H9 (cell line): ENCODE data around the gene AFF2. TPM values are rescaled to one million over a fixed set of nuclear protein-coding genes. Genes with fewer than 3 reads are reported as not detected.
A peak's percentile ranks its signal among the peaks of the same experiment; 100 is the strongest.

Source experiments
- DNase-seq: peaks from one replicate; pipeline ENCODE4 v3.0.0-alpha.2; 2017
- H2AFZ ChIP-seq: one replicate; pipeline ENCODE4 v1.6.1; 2013; ENCODE audit warnings: mild to moderate bottlenecking, low read length, control low read depth, moderate library complexity
- H2AK5ac ChIP-seq: 2 replicates; pipeline ENCODE4 v1.6.1; 2013; ENCODE audit warnings: low read length, control low read depth, mixed read lengths; ENCODE audit not compliant: insufficient read length
- H2BK120ac ChIP-seq: one replicate; pipeline ENCODE4 v1.6.1; 2013; ENCODE audit warnings: low read depth, mild to moderate bottlenecking, low read length, control low read depth, inconsistent platforms; ENCODE audit not compliant: poor library complexity, severe bottlenecking
- H2BK12ac ChIP-seq: 2 replicates; pipeline ENCODE4 v1.6.1; 2013; ENCODE audit warnings: low read length, control low read depth, mixed read lengths, low read depth; ENCODE audit not compliant: insufficient read length
- H2BK15ac ChIP-seq: 2 replicates; pipeline ENCODE4 v1.6.1; 2013; ENCODE audit warnings: low read depth, low read length, control low read depth
- H2BK20ac ChIP-seq: one replicate; pipeline ENCODE4 v1.6.1; 2013; ENCODE audit warnings: low read depth, mild to moderate bottlenecking, low read length, control low read depth, inconsistent platforms; ENCODE audit not compliant: poor library complexity, severe bottlenecking
- H2BK5ac ChIP-seq: 2 replicates; pipeline ENCODE4 v1.6.1; 2013; ENCODE audit warnings: low read length, control low read depth, mixed read lengths; ENCODE audit not compliant: insufficient read length
- H3K14ac ChIP-seq: 2 replicates; pipeline ENCODE4 v1.6.1; 2013; ENCODE audit warnings: low read length, control low read depth; ENCODE audit not compliant: insufficient read depth
- H3K18ac ChIP-seq: 2 replicates; pipeline ENCODE4 v1.6.1; 2013; ENCODE audit warnings: low read depth, mild to moderate bottlenecking, mixed read lengths, low read length, control low read depth; ENCODE audit not compliant: insufficient read length
- H3K23ac ChIP-seq: 2 replicates; pipeline ENCODE4 v1.6.1; 2013; ENCODE audit warnings: low read length, control low read depth, mixed read lengths, low read depth; ENCODE audit not compliant: insufficient read length
- H3K23me2 ChIP-seq: 2 replicates; pipeline ENCODE4 v1.6.1; 2013; ENCODE audit warnings: low read depth, mild to moderate bottlenecking, mixed read lengths, low read length, control low read depth; ENCODE audit not compliant: insufficient read length, poor library complexity, severe bottlenecking
- H3K27ac ChIP-seq: 2 replicates; pipeline ENCODE4 v1.5.1; 2013; ENCODE audit warnings: low read length, control low read depth, mixed read lengths, low read depth; ENCODE audit not compliant: insufficient read length
- H3K27me3 ChIP-seq: 2 replicates; pipeline ENCODE4 v1.6.1; 2013; ENCODE audit warnings: low read length, control low read depth, inconsistent platforms; ENCODE audit not compliant: insufficient read depth
- H3K4ac ChIP-seq: 2 replicates; pipeline ENCODE4 v1.6.1; 2013; ENCODE audit warnings: low read depth, mild to moderate bottlenecking, control low read depth, inconsistent platforms, low read length, moderate library complexity
- H3K4me1 ChIP-seq: 2 replicates; pipeline ENCODE4 v1.6.1; 2013; ENCODE audit warnings: low read length, control low read depth, inconsistent platforms; ENCODE audit not compliant: insufficient read depth
- H3K4me2 ChIP-seq: 2 replicates; pipeline ENCODE4 v1.6.1; 2013; ENCODE audit warnings: low read length, control low read depth, mixed read lengths; ENCODE audit not compliant: insufficient read length, insufficient read depth
- H3K56ac ChIP-seq: 2 replicates; pipeline ENCODE4 v1.6.1; 2013; ENCODE audit warnings: low read depth, mild to moderate bottlenecking, mixed read lengths, low read length, control low read depth; ENCODE audit not compliant: insufficient read length
- H3K79me1 ChIP-seq: 2 replicates; pipeline ENCODE4 v1.6.1; 2013; ENCODE audit warnings: low read depth, mild to moderate bottlenecking, moderate library complexity, low read length, control low read depth, inconsistent platforms; ENCODE audit not compliant: insufficient read depth, poor library complexity, severe bottlenecking
- H3K79me2 ChIP-seq: 2 replicates; pipeline ENCODE4 v1.6.1; 2013; ENCODE audit warnings: low read length, control low read depth, inconsistent platforms; ENCODE audit not compliant: insufficient read depth
- H3K9ac ChIP-seq: 2 replicates; pipeline ENCODE4 v1.6.1; 2013; ENCODE audit warnings: low read length, control low read depth, mixed read lengths; ENCODE audit not compliant: insufficient read length; ENCODE audit errors: extremely low read depth
- H3K9me3 ChIP-seq: one replicate; pipeline ENCODE4 v1.6.1; 2013; ENCODE audit warnings: low read depth, low read length, inconsistent platforms; ENCODE audit not compliant: control insufficient read depth
- H3T11ph ChIP-seq: one replicate; pipeline ENCODE4 v1.6.1; 2013; ENCODE audit warnings: mild to moderate bottlenecking, low read length, control low read depth, inconsistent platforms
- H4K20me1 ChIP-seq: one replicate; pipeline ENCODE4 v1.6.1; 2013; ENCODE audit not compliant: control insufficient read depth, insufficient read length, insufficient read depth
- H4K5ac ChIP-seq: 2 replicates; pipeline ENCODE4 v1.6.1; 2013; ENCODE audit warnings: low read depth, mild to moderate bottlenecking, mixed read lengths, low read length, control low read depth; ENCODE audit not compliant: insufficient read length
- H4K8ac ChIP-seq: replicated peaks from 2 replicates; pipeline ENCODE4 v1.6.1; 2013; ENCODE audit warnings: low read length, control low read depth, mixed read lengths, low read depth; ENCODE audit not compliant: insufficient read length
- H4K91ac ChIP-seq: 2 replicates; pipeline ENCODE4 v1.6.1; 2013; ENCODE audit warnings: low read depth, mild to moderate bottlenecking, moderate library complexity, mixed read lengths, low read length, control low read depth; ENCODE audit not compliant: insufficient read length
- H3K27ac Mint-ChIP-seq, 3 experiments: 2 replicates in 2 of 3; 3 replicates in 1 of 3; pipeline ENCODE4 v1.8.0; 2020 to 2021; ENCODE audit warnings: mixed read lengths in 3 of 3, mild to moderate bottlenecking in 1 of 3, moderate library complexity in 1 of 3
- H3K27me3 Mint-ChIP-seq: 2 replicates; pipeline ENCODE4 v1.8.0; 2021; ENCODE audit warnings: low read depth, mild to moderate bottlenecking, moderate library complexity, mixed read lengths
- H3K36me3 Mint-ChIP-seq, 3 experiments: 2 replicates in 2 of 3; 3 replicates in 1 of 3; pipeline ENCODE4 v1.8.0; 2020 to 2021; ENCODE audit warnings: low read depth in 3 of 3, mixed read lengths in 3 of 3; ENCODE audit not compliant: insufficient read depth in 1 of 3
- H3K4me1 Mint-ChIP-seq, 2 experiments: 2 replicates each; pipeline ENCODE4 v1.8.0; 2020; ENCODE audit warnings: mixed read lengths in 2 of 2
- H3K4me3 Mint-ChIP-seq, 2 experiments: 2 replicates in 1 of 2; 3 replicates in 1 of 2; pipeline ENCODE4 v1.8.0; 2020 to 2021; ENCODE audit warnings: mild to moderate bottlenecking in 2 of 2, mixed read lengths in 2 of 2, moderate library complexity in 1 of 2
- H3K9me3 Mint-ChIP-seq, 2 experiments: 2 replicates in 1 of 2; 3 replicates in 1 of 2; pipeline ENCODE4 v1.8.0; 2020; ENCODE audit warnings: mild to moderate bottlenecking in 2 of 2, mixed read lengths in 2 of 2, moderate library complexity in 1 of 2
- CTCF ChIP-seq: fragments of 200-600 bp; sonication (generic); conservative IDR thresholded peaks from 3 replicates; pipeline ENCODE4 v1.8.0; 2021; ENCODE audit warnings: antibody characterized with exemption, mild to moderate bottlenecking
- WGBS: extraction: QIAGEN DNeasy Blood & Tissue Kit; methylation state at CpG from one replicate; pipeline ENCODE4 v1.1.7; 2013; ENCODE audit warnings: missing lambda C conversion rate, low lambda C conversion rate, mixed read lengths; ENCODE audit not compliant: insufficient read length; ENCODE audit errors: extremely low coverage; 5-methylcytosine and 5-hydroxymethylcytosine counted together
- total RNA-seq: library from RNA; stranded (reverse); gene quantifications from 2 replicates; pipeline ENCODE4 v1.2.1, GENCODE V29; 2021

Gene AFF2
- total RNA-seq, 1 experiment from 2014 or later: 14.6 TPM

- no peak overlapping the region for H2BK120ac ChIP-seq
- no peaks in the 10 kb centered on the region for H4K20me1 ChIP-seq
- H3K27me3 ChIP-seq: no peaks in the 10 kb centered on the region; the same call in 1 of the 2 replicates
- H2BK15ac ChIP-seq: no peak overlapping the region
- H4K8ac ChIP-seq: no peak overlapping the region
- no peak overlapping the region for H2AK5ac ChIP-seq
- peaks cover 13% of the 10 kb centered on the region for H3K27me3 Mint-ChIP-seq
- H3K27ac ChIP-seq: no peak overlapping the region
- WGBS: no CpG with 5 or more reads among the region's 35 CpGs
- no peaks in the 10 kb centered on the region; the same call in 1 of the 2 replicates for H3K4me1 ChIP-seq
- no peak overlapping the region for H4K5ac ChIP-seq
- no peaks in the 10 kb centered on the region for H3K79me2 ChIP-seq
- peak overlapping the region; percentile 16 for H3K4me2 ChIP-seq
- no peak overlapping the region for H3K4ac ChIP-seq
- H3K9ac ChIP-seq: no peak overlapping the region
- no peak overlapping the region for H3K14ac ChIP-seq
- no peak overlapping the region for H2BK20ac ChIP-seq
- peaks cover 35% of the 10 kb centered on the region for H3K9me3 ChIP-seq
- no peak overlapping the region for H3K56ac ChIP-seq
- H2BK5ac ChIP-seq: no peak overlapping the region
- peaks cover 13% of the 10 kb centered on the region for H3K23me2 ChIP-seq
- no peak overlapping the region for H2BK12ac ChIP-seq
- peaks cover 0 to 3% (median 3%) of the 10 kb centered on the region in 3 experiments; a peak in 4 of 7 replicates for H3K36me3 Mint-ChIP-seq
- peaks cover 22 to 26% of the 10 kb centered on the region in 2 experiments for H3K4me1 Mint-ChIP-seq
- H3K27ac Mint-ChIP-seq: no peak overlapping the region
- H3K4me3 Mint-ChIP-seq: peak overlapping the region; percentile 43 to 59; a peak in 3 of 5 replicates
- H3K18ac ChIP-seq: no peak overlapping the region
- peak; percentile 31 for DNase-seq
- H3T11ph ChIP-seq: no peak overlapping the region
- TF ChIP-seq CTCF: no peak
- no peak overlapping the region for H2AFZ ChIP-seq
- no peak overlapping the region for H4K91ac ChIP-seq
- no peaks in the 10 kb centered on the region for H3K79me1 ChIP-seq
- peaks cover 45 to 59% of the 10 kb centered on the region in 2 experiments for H3K9me3 Mint-ChIP-seq
- H3K23ac ChIP-seq: no peak overlapping the region
These were observed 587 bp upstream of the AFF2 start for GRCh38 chrX:148499638-148500422.
